ENCODE data around the gene IL36RN. TPM values are rescaled to one million over a fixed set of nuclear protein-coding genes. Genes with fewer than 3 reads are reported as not detected.

Gene IL36RN
- total RNA-seq, 3 donors from 2014 or later, result 0.61 to 3.9 (median 1.6) TPM

GRCh38 chr2:113028112-113028511, 30.9 kb upstream of the IL36RN start:
- ATAC-seq, result no peak
- Mint-ChIP-seq H3K4me1 (ENCODE audit: low read depth) (no peaks in the 10 kb centered on the region), H3K36me3 (ENCODE audit: insufficient read depth) (no peaks in the 10 kb centered on the region), H3K4me3 (no peak overlapping the region), H3K27me3 (ENCODE audit: low read depth) (peaks cover 15% of the 10 kb centered on the region), H3K9me3 (no peaks in the 10 kb centered on the region)
- no peak for DNase-seq

- Mint-ChIP-seq H3K36me3 (ENCODE audit: insufficient read depth) (no peaks in the 10 kb centered on the region), H3K9me3 (no peaks in the 10 kb centered on the region), H3K4me3 (no peak overlapping the region), H3K4me1 (ENCODE audit: low read depth) (no peaks in the 10 kb centered on the region), H3K27me3 (ENCODE audit: low read depth) (peaks cover 2% of the 10 kb centered on the region)
- no peak for ATAC-seq
- no peak for DNase-seq
Observed at GRCh38 chr2:113032737-113033136, 26.3 kb upstream of the IL36RN start.

GRCh38 chr2:113034016-113034415, 25.0 kb upstream of the IL36RN start:
- Mint-ChIP-seq H3K4me1 (ENCODE audit: low read depth) (no peaks in the 10 kb centered on the region), H3K4me3 (no peak overlapping the region), H3K36me3 (ENCODE audit: insufficient read depth) (no peaks in the 10 kb centered on the region), H3K27me3 (ENCODE audit: low read depth) (peaks cover 2% of the 10 kb centered on the region), H3K9me3 (no peaks in the 10 kb centered on the region)
- DNase-seq, result no peak
- no peak for ATAC-seq

- ATAC-seq (no peak), DNase-seq (no peak)
- Mint-ChIP-seq H3K4me1 (ENCODE audit: low read depth) (peaks cover 1% of the 10 kb centered on the region), H3K4me3 (no peak overlapping the region), H3K27me3 (ENCODE audit: low read depth) (no peaks in the 10 kb centered on the region), H3K36me3 (ENCODE audit: insufficient read depth) (no peaks in the 10 kb centered on the region), H3K9me3 (no peaks in the 10 kb centered on the region)
Observed at GRCh38 chr2:113036763-113037162, 22.2 kb upstream of the IL36RN start.

- DNase-seq (no peak), ATAC-seq (no peak)
- peaks cover 1% of the 10 kb centered on the region for H3K4me1 Mint-ChIP-seq (ENCODE audit: low read depth)
- H3K9me3 Mint-ChIP-seq, result no peaks in the 10 kb centered on the region
- no peaks in the 10 kb centered on the region for H3K36me3 Mint-ChIP-seq (ENCODE audit: insufficient read depth)
- H3K4me3 Mint-ChIP-seq, result no peak overlapping the region
- no peaks in the 10 kb centered on the region for H3K27me3 Mint-ChIP-seq (ENCODE audit: low read depth)
Observed at GRCh38 chr2:113038291-113038690, 20.7 kb upstream of the IL36RN start.

- DNase-seq (no peak), ATAC-seq (no peak)
- Mint-ChIP-seq H3K36me3 (ENCODE audit: insufficient read depth) (no peaks in the 10 kb centered on the region), H3K9me3 (no peaks in the 10 kb centered on the region), H3K4me1 (ENCODE audit: low read depth) (peaks cover 1% of the 10 kb centered on the region), H3K27me3 (ENCODE audit: low read depth) (no peaks in the 10 kb centered on the region), H3K4me3 (no peak overlapping the region)
Observed at GRCh38 chr2:113039158-113039557, 19.8 kb upstream of the IL36RN start.

- Mint-ChIP-seq H3K4me3 (no peak overlapping the region), H3K9me3 (no peaks in the 10 kb centered on the region), H3K36me3 (ENCODE audit: insufficient read depth) (no peaks in the 10 kb centered on the region), H3K27me3 (ENCODE audit: low read depth) (no peaks in the 10 kb centered on the region), H3K4me1 (ENCODE audit: low read depth) (peaks cover 1% of the 10 kb centered on the region)
- no peak for DNase-seq
- no peak for ATAC-seq
Observed at GRCh38 chr2:113039719-113040118, 19.3 kb upstream of the IL36RN start.

- Mint-ChIP-seq H3K27me3 (ENCODE audit: low read depth) (no peaks in the 10 kb centered on the region), H3K36me3 (ENCODE audit: insufficient read depth) (no peaks in the 10 kb centered on the region), H3K4me3 (no peak overlapping the region), H3K4me1 (ENCODE audit: low read depth) (peaks cover 1% of the 10 kb centered on the region), H3K9me3 (no peaks in the 10 kb centered on the region)
- DNase-seq (no peak), ATAC-seq (no peak)
Observed at GRCh38 chr2:113041871-113042270, 17.1 kb upstream of the IL36RN start.

- Mint-ChIP-seq H3K27me3 (ENCODE audit: low read depth) (peaks cover 5% of the 10 kb centered on the region), H3K4me3 (no peak overlapping the region), H3K36me3 (ENCODE audit: insufficient read depth) (no peaks in the 10 kb centered on the region), H3K4me1 (ENCODE audit: low read depth) (no peaks in the 10 kb centered on the region), H3K9me3 (peaks cover 3% of the 10 kb centered on the region)
- DNase-seq (no peak), ATAC-seq (no peak)
Observed at GRCh38 chr2:113046465-113046864, 12.5 kb upstream of the IL36RN start.

GRCh38 chr2:113050921-113051895, 7.8 kb upstream of the IL36RN start:
- peaks cover 22% of the 10 kb centered on the region for H3K9me3 Mint-ChIP-seq
- H3K4me3 Mint-ChIP-seq, result no peak overlapping the region
- peaks cover 2% of the 10 kb centered on the region for H3K36me3 Mint-ChIP-seq (ENCODE audit: insufficient read depth)
- DNase-seq (no peak), ATAC-seq (no peak)
- peaks cover 1% of the 10 kb centered on the region for H3K4me1 Mint-ChIP-seq (ENCODE audit: low read depth)
- peaks cover 7% of the 10 kb centered on the region for H3K27me3 Mint-ChIP-seq (ENCODE audit: low read depth)

- H3K4me1 Mint-ChIP-seq (ENCODE audit: low read depth), result peaks cover 4% of the 10 kb centered on the region
- H3K4me3 Mint-ChIP-seq, result no peak within 1 kb of the TSS
- H3K36me3 Mint-ChIP-seq (ENCODE audit: insufficient read depth), result peaks cover 2% of the 10 kb centered on the region
Observed at GRCh38 chr2:113052396-113052917, 6.5 kb upstream of the IL36RN start, which contains the start of gene IL36B. TSS of gene IL36B (minus strand) at chr2:113052867.

GRCh38 chr2:113053666-113054065, 5.3 kb upstream of the IL36RN start:
- peaks cover 2% of the 10 kb centered on the region for H3K36me3 Mint-ChIP-seq (ENCODE audit: insufficient read depth)
- H3K4me3 Mint-ChIP-seq, result no peak overlapping the region
- peaks cover 4% of the 10 kb centered on the region for H3K27me3 Mint-ChIP-seq (ENCODE audit: low read depth)
- ATAC-seq, result no peak
- DNase-seq, result no peak
- peaks cover 26% of the 10 kb centered on the region for H3K9me3 Mint-ChIP-seq
- H3K4me1 Mint-ChIP-seq (ENCODE audit: low read depth), result peaks cover 4% of the 10 kb centered on the region

More at GRCh38 chr2:113052396-113052917, 6.5 kb upstream of the IL36RN start, which contains the start of gene IL36B:
- Mint-ChIP-seq H3K9me3 (peaks cover 26% of the 10 kb centered on the region), H3K27me3 (ENCODE audit: low read depth) (peaks cover 7% of the 10 kb centered on the region)
- DNase-seq (no peak), ATAC-seq (no peak)

- peak; percentile 27 for ATAC-seq
- peaks cover 4% of the 10 kb centered on the region for H3K4me1 Mint-ChIP-seq (ENCODE audit: low read depth)
- DNase-seq, result no peak
- H3K9me3 Mint-ChIP-seq, result peaks cover 26% of the 10 kb centered on the region
- no peak overlapping the region for H3K4me3 Mint-ChIP-seq
- H3K36me3 Mint-ChIP-seq (ENCODE audit: insufficient read depth), result peaks cover 2% of the 10 kb centered on the region
- H3K27me3 Mint-ChIP-seq (ENCODE audit: low read depth), result peaks cover 4% of the 10 kb centered on the region
Observed at GRCh38 chr2:113054066-113054465, 4.9 kb upstream of the IL36RN start.

GRCh38 chr2:113056521-113056920, 2.5 kb upstream of the IL36RN start:
- peaks cover 6% of the 10 kb centered on the region for H3K27me3 Mint-ChIP-seq (ENCODE audit: low read depth)
- DNase-seq (no peak), ATAC-seq (peak; percentile 66 to 91)
- H3K4me1 Mint-ChIP-seq (ENCODE audit: low read depth), result peaks cover 4% of the 10 kb centered on the region
- peaks cover 22% of the 10 kb centered on the region for H3K9me3 Mint-ChIP-seq
- peaks cover 2% of the 10 kb centered on the region for H3K36me3 Mint-ChIP-seq (ENCODE audit: insufficient read depth)
- no peak overlapping the region for H3K4me3 Mint-ChIP-seq

- peaks cover 4% of the 10 kb centered on the region for H3K4me1 Mint-ChIP-seq (ENCODE audit: low read depth)
- ATAC-seq (no peak), DNase-seq (no peak)
- H3K27me3 Mint-ChIP-seq (ENCODE audit: low read depth), result peaks cover 6% of the 10 kb centered on the region
- H3K9me3 Mint-ChIP-seq, result peaks cover 22% of the 10 kb centered on the region
- H3K4me3 Mint-ChIP-seq, result no peak overlapping the region
- H3K36me3 Mint-ChIP-seq (ENCODE audit: insufficient read depth), result peaks cover 2% of the 10 kb centered on the region
Observed at GRCh38 chr2:113057117-113057516, 1.9 kb upstream of the IL36RN start.
